IMR-90 (cell line): ENCODE measurements around the gene ITGA2.

Source experiments
- MXI1 ChIP-seq: IDR thresholded peaks from 2 replicates; pipeline ENCODE4 v1.6.1; 2012; ENCODE audit warnings: low read depth, mild to moderate bottlenecking, low read length, moderate library complexity, borderline replicate concordance
- POLR2A ChIP-seq: IDR thresholded peaks from 2 replicates; pipeline ENCODE4 v1.6.1; 2012; ENCODE audit warnings: mild to moderate bottlenecking, low read depth, low read length
- RCOR1 ChIP-seq: IDR thresholded peaks from 2 replicates; pipeline ENCODE4 v1.6.1; 2012; ENCODE audit warnings: mild to moderate bottlenecking, low read length, improper control_type of control experiment; ENCODE audit not compliant: insufficient replicate concordance
- TF ChIP-seq, protein P1 (sequence below): fragments of 150-350 bp; IDR thresholded peaks from 2 replicates; pipeline ENCODE4 v1.6.1; 2017; ENCODE audit warnings: mild to moderate bottlenecking, antibody characterized with exemption, low read length, low read depth

DNA sequence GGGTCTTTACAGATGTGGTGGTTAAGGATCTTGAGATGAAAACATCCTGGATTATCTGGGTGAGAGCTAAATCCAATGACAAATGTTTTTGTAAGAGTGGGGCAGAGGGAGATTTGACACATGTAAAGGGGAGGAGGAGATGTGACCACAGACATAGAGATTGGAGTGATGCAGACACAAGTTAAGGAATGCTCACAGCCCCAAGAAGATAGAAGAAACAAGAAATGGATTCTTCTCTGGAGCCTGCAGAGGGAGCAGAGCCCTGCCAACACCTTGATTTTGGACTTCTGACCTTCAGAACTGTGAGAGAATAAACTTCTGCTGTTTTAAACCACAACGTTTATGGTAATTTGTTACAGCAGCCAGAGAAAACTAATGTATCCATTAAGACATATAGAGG, 21.7 kb downstream of the ITGA2 start:
- TF ChIP-seq RCOR1 (no peak), MXI1 (no peak), POLR2A (no peak)
- TF ChIP-seq, protein P1, sequence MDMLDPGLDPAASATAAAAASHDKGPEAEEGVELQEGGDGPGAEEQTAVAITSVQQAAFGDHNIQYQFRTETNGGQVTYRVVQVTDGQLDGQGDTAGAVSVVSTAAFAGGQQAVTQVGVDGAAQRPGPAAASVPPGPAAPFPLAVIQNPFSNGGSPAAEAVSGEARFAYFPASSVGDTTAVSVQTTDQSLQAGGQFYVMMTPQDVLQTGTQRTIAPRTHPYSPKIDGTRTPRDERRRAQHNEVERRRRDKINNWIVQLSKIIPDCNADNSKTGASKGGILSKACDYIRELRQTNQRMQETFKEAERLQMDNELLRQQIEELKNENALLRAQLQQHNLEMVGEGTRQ: no peak
